OCI-LY7 (cell line): ENCODE data around the gene DGKG. TPM values are rescaled to one million over a fixed set of nuclear protein-coding genes. Genes with fewer than 3 reads are reported as not detected.

Source experiments
- BruUV-seq: library from RNA; stranded (reverse); fragments of 400-500 nt; replicated peaks from 2 replicates; lab custom pipeline; 2021; lab: Mats Ljungman, UMichigan
- CTCF ChIA-PET: fragments of 300-600 bp; sonication (Branson Sonifier 250); formaldehyde crosslinking; loops from one replicate; lab custom pipeline; 2022; ENCODE audit warnings: antibody characterized with exemption; ENCODE audit not compliant: unreplicated experiment; lab: Charles Lee
- POLR2A ChIA-PET: fragments of 300-600 bp; sonication (Branson Sonifier 250); formaldehyde crosslinking; loops from one replicate; lab custom pipeline; 2022; ENCODE audit warnings: antibody characterized with exemption; lab: Charles Lee
- DNase-seq: peaks from one replicate; pipeline ENCODE4 v3.0.0-alpha.2; 2015; ENCODE audit warnings: low spot score
- H2AFZ ChIP-seq: fragments of 200-600 bp; sonication (generic), shearing (Covaris generic); 2 replicates; pipeline ENCODE4 v1.6.1; 2014; ENCODE audit warnings: mild to moderate bottlenecking, antibody characterized with exemption, low read length, moderate library complexity
- H3K27ac ChIP-seq: fragments of 200-600 bp; sonication (generic); 2 replicates; pipeline ENCODE4 v1.5.1; 2014; ENCODE audit warnings: mixed run types, low read depth, mild to moderate bottlenecking, moderate library complexity, low read length, inconsistent platforms; ENCODE audit not compliant: poor library complexity, severe bottlenecking
- H3K36me3 ChIP-seq: fragments of 200-600 bp; sonication (generic); 2 replicates; pipeline ENCODE4 v1.6.1; 2014; ENCODE audit warnings: mild to moderate bottlenecking, antibody characterized with exemption, low read length, moderate library complexity, mixed read lengths; ENCODE audit not compliant: insufficient read depth
- H3K4me1 ChIP-seq: fragments of 200-600 bp; sonication (generic); 2 replicates; pipeline ENCODE4 v1.5.1; 2014; ENCODE audit warnings: mild to moderate bottlenecking, low read length; ENCODE audit not compliant: insufficient read depth, poor library complexity, severe bottlenecking
- H3K4me2 ChIP-seq: fragments of 200-600 bp; sonication (generic); 2 replicates; pipeline ENCODE4 v1.6.1; 2014; ENCODE audit warnings: mild to moderate bottlenecking, low read length
- H3K4me3 ChIP-seq: fragments of 200-600 bp; sonication (generic); 2 replicates; pipeline ENCODE4 v1.5.1; 2014; ENCODE audit warnings: mild to moderate bottlenecking, low read depth, low read length; ENCODE audit not compliant: poor library complexity, severe bottlenecking
- H3K79me2 ChIP-seq: fragments of 200-600 bp; sonication (generic); 2 replicates; pipeline ENCODE4 v1.6.1; 2016; ENCODE audit warnings: low read depth, mild to moderate bottlenecking, low read length, moderate library complexity, mixed read lengths; ENCODE audit not compliant: insufficient read depth
- H3K9me2 ChIP-seq: fragments of 200-600 bp; sonication (generic); 2 replicates; pipeline ENCODE4 v1.6.1; 2016; ENCODE audit warnings: mild to moderate bottlenecking, low read length, mixed read lengths; ENCODE audit not compliant: insufficient read depth
- H3K9me3 ChIP-seq: fragments of 200-600 bp; sonication (generic); 2 replicates; pipeline ENCODE4 v1.6.1; 2014; ENCODE audit warnings: mild to moderate bottlenecking, mixed run types, low read length, mixed read lengths
- H4K20me1 ChIP-seq: fragments of 200-600 bp; sonication (generic); 2 replicates; pipeline ENCODE4 v1.6.1; 2014; ENCODE audit warnings: mild to moderate bottlenecking, antibody characterized with exemption, low read length, moderate library complexity, mixed read lengths; ENCODE audit not compliant: insufficient read depth
- CTCF ChIP-seq: fragments of 200-600 bp; sonication (generic); conservative IDR thresholded peaks from 2 replicates; pipeline ENCODE4 v1.5.1; 2014; ENCODE audit warnings: mild to moderate bottlenecking, antibody characterized with exemption, low read length, moderate library complexity, mixed read lengths
- EZH2phosphoT487 ChIP-seq: fragments of 200-600 bp; sonication (generic); IDR thresholded peaks from 2 replicates; pipeline ENCODE4 v1.6.1; 2018; ENCODE audit warnings: low read depth, borderline replicate concordance, mild to moderate bottlenecking, mixed run types, antibody characterized with exemption, low read length, moderate library complexity, mixed read lengths
- intact Hi-C: fragments of 100-400 bp; cut with micrococcal nuclease; formaldehyde crosslinking; loops from one replicate; pipeline ENCODE4 v1.10.0; 2022; ENCODE audit not compliant: unreplicated experiment
- total RNA-seq, 2 experiments: library from RNA; depleted of rRNA in 1 of 2; stranded (reverse); fragments of >200 nt in 1 of 2; shearing (Covaris generic) in 1 of 2; gene quantifications; 2 replicates each; pipeline ENCODE4 v1.2.3, GENCODE V29; 2014 to 2022

DGKG gene
- total RNA-seq, 2 experiments from 2014 or later, result 0.06 TPM; not detected in 1

- no peak for DNase-seq
- ChIA-PET POLR2A (interaction anchor here (0.7 to 0.9 kb wide), 2 partner anchors 8 to 28 kb away, joined by 3 read pairs; no protein-coding TSS in a partner anchor), CTCF (no interaction called here)
- Histone ChIP-seq H4K20me1 (no peaks in the 10 kb centered on the region), H3K4me3 (no peak overlapping the region), H3K9me3 (no peaks in the 10 kb centered on the region), H3K4me1 (peaks cover 12% of the 10 kb centered on the region), H3K4me2 (no peak overlapping the region), H3K9me2 (no peaks in the 10 kb centered on the region), H3K27ac (no peak overlapping the region), H3K36me3 (no peaks in the 10 kb centered on the region), H3K79me2 (no peaks in the 10 kb centered on the region), H2AFZ (no peak overlapping the region)
- TF ChIP-seq CTCF, result no peak
- no TSS peak for BruUV-seq
- intact Hi-C loops, result no loop called here
These were observed 180.1 kb downstream of the DGKG start for GRCh38 chr3:186181901-186182300.

GRCh38 chr3:186180891-186181481 is 181.0 kb downstream of the DGKG start:
- Histone ChIP-seq H3K79me2 (no peaks in the 10 kb centered on the region), H3K36me3 (no peaks in the 10 kb centered on the region), H3K27ac (no peak overlapping the region), H4K20me1 (no peaks in the 10 kb centered on the region), H3K4me3 (no peak overlapping the region), H3K9me3 (no peaks in the 10 kb centered on the region), H3K9me2 (no peaks in the 10 kb centered on the region), H3K4me1 (peaks cover 12% of the 10 kb centered on the region), H3K4me2 (no peak overlapping the region), H2AFZ (no peak overlapping the region)
- ChIA-PET CTCF (no interaction called here), POLR2A (no interaction called here)
- no peak for TF ChIP-seq EZH2phosphoT487
- TF ChIP-seq CTCF, result no peak
- no peak for DNase-seq
- intact Hi-C loops, result no loop called here
- no TSS peak for BruUV-seq

DNA sequence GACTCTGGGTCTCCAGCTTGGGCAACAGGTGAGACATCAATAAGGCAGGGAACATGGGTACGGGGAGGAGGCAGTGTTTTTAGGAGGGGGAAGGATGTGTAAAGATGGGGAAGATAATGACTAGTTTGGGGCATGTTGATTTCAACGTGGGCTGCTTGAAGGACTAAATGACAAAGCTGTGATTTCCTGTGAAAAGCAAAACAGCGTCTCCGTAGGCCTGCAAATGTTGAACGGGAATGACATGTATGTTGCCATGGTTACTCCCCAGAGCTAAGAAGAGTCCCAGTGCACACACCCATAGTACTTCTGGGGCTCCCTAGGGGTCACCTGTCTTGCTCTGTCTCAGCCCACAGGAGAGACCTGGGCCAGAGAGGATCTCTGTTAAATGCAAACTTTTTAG is 181.9 kb downstream of the DGKG start:
- H3K4me1 ChIP-seq, result peaks cover 6% of the 10 kb centered on the region
- H4K20me1 ChIP-seq, result no peaks in the 10 kb centered on the region
- BruUV-seq, result no TSS peak
- H3K4me3 ChIP-seq, result no peak overlapping the region
- POLR2A ChIA-PET, result no interaction called here
- CTCF ChIA-PET, result no interaction called here
- no peak for TF ChIP-seq CTCF
- TF ChIP-seq EZH2phosphoT487, result no peak
- intact Hi-C loops, result no loop called here
- H3K79me2 ChIP-seq, result no peaks in the 10 kb centered on the region
- no peak overlapping the region for H3K4me2 ChIP-seq
- DNase-seq, result no peak
- H3K9me3 ChIP-seq, result no peaks in the 10 kb centered on the region
- no peaks in the 10 kb centered on the region for H3K9me2 ChIP-seq
- no peak overlapping the region for H3K27ac ChIP-seq
- no peak overlapping the region for H2AFZ ChIP-seq
- no peaks in the 10 kb centered on the region for H3K36me3 ChIP-seq
